ENCODE results near the gene CYSTM1.

DNA sequence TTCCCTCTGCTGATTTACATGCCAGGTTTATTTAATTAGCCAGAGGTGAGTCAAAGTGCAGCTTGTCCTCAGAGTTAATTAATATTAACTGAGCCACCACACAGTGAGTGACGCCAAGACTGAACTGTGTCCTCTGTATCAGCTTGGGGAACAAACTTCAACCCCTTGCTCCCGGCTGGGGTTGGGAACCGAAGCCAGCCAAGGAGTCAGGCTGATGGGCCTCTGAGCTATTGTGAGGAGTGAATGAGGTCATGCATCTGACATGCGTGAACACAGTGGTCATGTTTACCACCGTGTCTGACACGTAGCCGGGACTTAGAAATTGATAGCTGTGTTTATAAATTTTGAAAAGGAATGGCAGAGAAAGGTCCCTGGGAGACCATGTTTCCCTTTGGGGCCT is 32.1 kb upstream of the CYSTM1 start:
- TF ChIP-seq, protein P1, sequence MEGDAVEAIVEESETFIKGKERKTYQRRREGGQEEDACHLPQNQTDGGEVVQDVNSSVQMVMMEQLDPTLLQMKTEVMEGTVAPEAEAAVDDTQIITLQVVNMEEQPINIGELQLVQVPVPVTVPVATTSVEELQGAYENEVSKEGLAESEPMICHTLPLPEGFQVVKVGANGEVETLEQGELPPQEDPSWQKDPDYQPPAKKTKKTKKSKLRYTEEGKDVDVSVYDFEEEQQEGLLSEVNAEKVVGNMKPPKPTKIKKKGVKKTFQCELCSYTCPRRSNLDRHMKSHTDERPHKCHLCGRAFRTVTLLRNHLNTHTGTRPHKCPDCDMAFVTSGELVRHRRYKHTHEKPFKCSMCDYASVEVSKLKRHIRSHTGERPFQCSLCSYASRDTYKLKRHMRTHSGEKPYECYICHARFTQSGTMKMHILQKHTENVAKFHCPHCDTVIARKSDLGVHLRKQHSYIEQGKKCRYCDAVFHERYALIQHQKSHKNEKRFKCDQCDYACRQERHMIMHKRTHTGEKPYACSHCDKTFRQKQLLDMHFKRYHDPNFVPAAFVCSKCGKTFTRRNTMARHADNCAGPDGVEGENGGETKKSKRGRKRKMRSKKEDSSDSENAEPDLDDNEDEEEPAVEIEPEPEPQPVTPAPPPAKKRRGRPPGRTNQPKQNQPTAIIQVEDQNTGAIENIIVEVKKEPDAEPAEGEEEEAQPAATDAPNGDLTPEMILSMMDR (conservative IDR thresholded peaks at IDR 0.05; ENCODE audit: low read depth, low read length), result no peak
- TF ChIP-seq EZH2phosphoT487 (IDR thresholded peaks at IDR 0.05; ENCODE audit: borderline replicate concordance, low read length), result no peak
